Esophagus squamous epithelium (tissue), 5 donors: ENCODE measurements around the gene LRRC45. TPM values are rescaled to one million over a fixed set of nuclear protein-coding genes. Genes with fewer than 3 reads are reported as not detected.

Experiments used
- DNase-seq: peaks from one replicate; lab custom pipeline; 2025; lab: John Stamatoyannopoulos, UW
- H3K27ac ChIP-seq, 4 donors: fragments of 200-600 bp; sonication (generic); one replicate each; pipeline ENCODE4 v1.5.1; 2016 to 2019; ENCODE audit warnings: mild to moderate bottlenecking in 1 of 4
- H3K27me3 ChIP-seq, 4 donors: fragments of 200-600 bp; sonication (generic); 1 replicate in 3 of 4; 2 replicates in 1 of 4; pipeline versions ENCODE4 v1.5.1 to v1.6.0; 2017 to 2021; ENCODE audit warnings: antibody characterized with exemption in 1 of 4
- H3K36me3 ChIP-seq, 3 donors: fragments of 200-600 bp; sonication (generic); one replicate each; pipeline ENCODE4 v1.5.1; 2016 to 2019
- H3K4me1 ChIP-seq, 3 donors: fragments of 200-600 bp; sonication (generic); one replicate each; pipeline ENCODE4 v1.5.1; 2017 to 2019
- H3K4me3 ChIP-seq, 4 donors: fragments of 200-600 bp; sonication (generic); 1 replicate in 3 of 4; 2 replicates in 1 of 4; pipeline ENCODE4 v1.5.1; 2016 to 2019; ENCODE audit warnings: mild to moderate bottlenecking in 2 of 4, moderate library complexity in 1 of 4
- H3K9me3 ChIP-seq, 3 donors: fragments of 200-600 bp; sonication (generic); one replicate each; pipeline ENCODE4 v1.5.1; 2016 to 2019
- CTCF ChIP-seq, 6 experiments: fragments of 450-650 bp in 4 of 6; fragments of 200-600 bp in 2 of 6; sonication (generic) in 2 of 6; IDR thresholded peaks; one replicate each; pipeline ENCODE4 v1.5.1; 2016 to 2019; ENCODE audit warnings: antibody characterized with exemption in 6 of 6, mild to moderate bottlenecking in 4 of 6, moderate library complexity in 4 of 6
- POLR2A ChIP-seq, 4 donors: fragments of 450-650 bp; IDR thresholded peaks; one replicate each; pipeline ENCODE4 v1.6.1; 2017; ENCODE audit warnings: antibody characterized with exemption in 4 of 4, mild to moderate bottlenecking in 4 of 4, moderate library complexity in 3 of 4
- WGBS, 2 donors: methylation state at CpG; one replicate each; pipeline ENCODE4 v1.1.5; 2018; 5-methylcytosine and 5-hydroxymethylcytosine counted together
- intact Hi-C: fragments of 100-400 bp; cut with DNase I; formaldehyde crosslinking; loops from one replicate; pipeline ENCODE4 v1.15.0; 2022
- total RNA-seq, 4 donors: library from RNA; depleted of rRNA; stranded (reverse); fragments of >200 nt; gene quantifications; one replicate each; pipeline ENCODE4 v1.1.0, GENCODE V29; 2016
- donor health status: DM: yes; HTN: yes; CAD: no.

The LRRC45 gene
- total RNA-seq, 4 donors from 2014 or later: 9.7 to 21.2 (median 18.3) TPM

- intact Hi-C loops: no loop called here
- Histone ChIP-seq H3K4me1 (peaks cover 22 to 64% (median 29%) of the 10 kb centered on the region in 3 donors), H3K9me3 (no peaks in the 10 kb centered on the region), H3K36me3 (peaks cover 0 to 20% (median 0%) of the 10 kb centered on the region in 3 donors), H3K27ac (no peak overlapping the region), H3K4me3 (no peak overlapping the region), H3K27me3 (peaks cover 0 to 7% (median 0%) of the 10 kb centered on the region in 4 donors)
- TF ChIP-seq CTCF (IDR thresholded peaks at IDR 0.05) (no peak), POLR2A (IDR thresholded peaks at IDR 0.05) (no peak)
- WGBS, 2 donors: 79 to 89% methylated on average over 4 to 8 of the region's 8 CpGs
- no peak for DNase-seq
Observed at GRCh38 chr17:82035488-82035887, 12.4 kb downstream of the LRRC45 start.

GRCh38 chr17:82035956-82036633, 13.0 kb downstream of the LRRC45 start:
- 76 to 90% methylated on average over 6 to 8 of the region's 20 CpGs for WGBS, 2 donors
- peaks cover 22 to 58% (median 24%) of the 10 kb centered on the region in 3 donors for H3K4me1 ChIP-seq
- no peak for TF ChIP-seq POLR2A (IDR thresholded peaks at IDR 0.05)
- TF ChIP-seq CTCF (IDR thresholded peaks at IDR 0.05): no peak
- peak overlapping the region; percentile 53 to 82 (median 64) for H3K4me3 ChIP-seq
- no peaks in the 10 kb centered on the region for H3K9me3 ChIP-seq
- peaks cover 0 to 7% (median 0%) of the 10 kb centered on the region in 4 donors for H3K27me3 ChIP-seq
- intact Hi-C loops: no loop called here
- H3K36me3 ChIP-seq: peaks cover 0 to 20% (median 0%) of the 10 kb centered on the region in 3 donors
- no peak for DNase-seq
- peak overlapping the region in 3 of 4 donors; percentile 94 to 98 (median 98) for H3K27ac ChIP-seq

- Histone ChIP-seq H3K27me3 (peaks cover 0 to 7% (median 0%) of the 10 kb centered on the region in 4 donors), H3K36me3 (peaks cover 0 to 20% (median 0%) of the 10 kb centered on the region in 3 donors), H3K27ac (peak overlapping the region; percentile 93 to 98 (median 96)), H3K4me3 (peak overlapping the region; percentile 53 to 82 (median 64)), H3K9me3 (no peaks in the 10 kb centered on the region), H3K4me1 (peaks cover 22 to 56% (median 23%) of the 10 kb centered on the region in 3 donors)
- no peak for TF ChIP-seq CTCF (IDR thresholded peaks at IDR 0.05)
- no peak for TF ChIP-seq POLR2A (IDR thresholded peaks at IDR 0.05)
- 27 to 51% methylated on average over 11 to 19 of the region's 23 CpGs for WGBS, 2 donors
- DNase-seq: no peak
- intact Hi-C loops: no loop called here
Observed at GRCh38 chr17:82036634-82037091, 13.6 kb downstream of the LRRC45 start.

GRCh38 chr17:82037092-82037888, 14.2 kb downstream of the LRRC45 start, which contains the start of gene DCXR:
TSS of gene DCXR (minus strand) at chr17:82037697. CDS start at chr17:82037682, 15 bp downstream.
- H3K4me3 ChIP-seq: peak within 1 kb of the TSS; percentile 53 to 82 (median 64)
- H3K27me3 ChIP-seq: peaks cover 0 to 1% (median 0%) of the 10 kb centered on the region in 4 donors
- 0% methylated on average over 1 to 11 of the region's 92 CpGs for WGBS, 2 donors
- H3K4me1 ChIP-seq: peaks cover 16 to 50% (median 19%) of the 10 kb centered on the region in 3 donors
- no peaks in the 10 kb centered on the region for H3K9me3 ChIP-seq
- intact Hi-C loops: no loop called here
- peak within 1 kb of the TSS; percentile 93 to 98 (median 96) for H3K27ac ChIP-seq
- TF ChIP-seq CTCF (IDR thresholded peaks at IDR 0.05) (peak; percentile 51 to 89 (median 77)), POLR2A (IDR thresholded peaks at IDR 0.05) (peak in 3 of 4 donors; percentile 58 to 95 (median 90))
- peak; percentile 87 for DNase-seq
- peaks cover 0 to 20% (median 0%) of the 10 kb centered on the region in 3 donors for H3K36me3 ChIP-seq
